Aorta (tissue), 5 donors: ENCODE results near the gene PDIA2. TPM values are rescaled to one million over a fixed set of nuclear protein-coding genes. Genes with fewer than 3 reads are reported as not detected.
"Not testable (repeated sequence)": the region's sequence is repeated elsewhere in the genome, so short reads cannot be mapped to it uniquely, and the experiment has no call there.

Experiments used
- ATAC-seq: fragments of 200-7000 bp; cut with Tn5 transposase; one replicate; pipeline ENCODE4 v1.9.1; 2022; ENCODE audit warnings: moderate library complexity; ENCODE audit not compliant: low FRiP score
- DNase-seq, 2 donors: peaks; one replicate each; pipeline ENCODE4 v3.0.0-alpha.2; 2020
- H3K27ac ChIP-seq, 2 donors: one replicate each; pipeline ENCODE4 v1.5.1; 2013; ENCODE audit warnings: low read length in 2 of 2, mild to moderate bottlenecking in 2 of 2, moderate library complexity in 2 of 2, control low read depth in 1 of 2, inconsistent platforms in 1 of 2, low read depth in 1 of 2
- H3K27me3 ChIP-seq, 2 donors: one replicate each; pipeline ENCODE4 v1.6.1; 2013; ENCODE audit warnings: control low read depth in 1 of 2, low read length in 1 of 2, mild to moderate bottlenecking in 1 of 2, moderate library complexity in 1 of 2; ENCODE audit not compliant: insufficient read depth in 2 of 2, control insufficient read depth in 1 of 2
- H3K36me3 ChIP-seq, 2 donors: one replicate each; pipeline ENCODE4 v1.6.1; 2013; ENCODE audit warnings: control low read depth in 1 of 2, low read length in 1 of 2, mild to moderate bottlenecking in 1 of 2; ENCODE audit not compliant: insufficient read depth in 2 of 2, control insufficient read depth in 1 of 2
- H3K4me1 ChIP-seq, 2 donors: one replicate each; pipeline ENCODE4 v1.6.1; 2013; ENCODE audit warnings: low read length in 2 of 2, control low read depth in 1 of 2, mild to moderate bottlenecking in 1 of 2, moderate library complexity in 1 of 2; ENCODE audit not compliant: insufficient read depth in 2 of 2, control insufficient read depth in 1 of 2
- H3K4me3 ChIP-seq, 2 donors: one replicate each; pipeline ENCODE4 v1.5.1; 2013; ENCODE audit warnings: low read length in 2 of 2, control low read depth in 1 of 2, mild to moderate bottlenecking in 1 of 2
- H3K9me3 ChIP-seq: one replicate; pipeline ENCODE4 v1.6.1; 2013; ENCODE audit warnings: mild to moderate bottlenecking, low read length; ENCODE audit not compliant: control insufficient read depth
- WGBS, 2 donors: extraction: QIAGEN DNeasy Blood & Tissue Kit; methylation state at CpG; one replicate each; pipeline ENCODE4 v1.1.7; 2013; 5-methylcytosine and 5-hydroxymethylcytosine counted together
- intact Hi-C, 2 donors: fragments of 100-400 bp; cut with DNase I; formaldehyde crosslinking; loops; one replicate each; pipeline versions ENCODE4 v1.14.2 to v1.15.0; 2022
- polyA plus RNA-seq, 2 donors: library from polyadenylated mRNA; stranded (reverse); fragments of 200-250 nt; gene quantifications; one replicate each; pipeline ENCODE4 v1.2.3, GENCODE V29; 2013
- total RNA-seq, 2 donors: library from RNA; stranded (reverse); fragmentation: NEBNext Ultra II Directional; extraction: Animal tissue kit (Norgen Biotek cat#: 25700); gene quantifications; one replicate each; pipeline ENCODE4 v1.2.1, GENCODE V29; 2021
- donor health status: healthy with polysubstance abuse.
- donor health status: Bipolar disorder and iron deficiency.
- donor health status: DM: no; HTN: no; CAD: no.
- donor health status: DM: no; HTN: no; CAD: no.
- donor health status: DM: yes; HTN: yes; CAD: no.

PDIA2 gene
- total and polyA plus RNA-seq, 4 donors = 1.6 to 6.3 (median 5.3) TPM; not detected in 1

GRCh38 chr16:267562-267961 is 15.4 kb upstream of the PDIA2 start:
- H3K9me3 ChIP-seq, H3K4me3 ChIP-seq, intact Hi-C loops, H3K27ac ChIP-seq, ATAC-seq, DNase-seq, H3K4me1 ChIP-seq, H3K36me3 ChIP-seq, H3K27me3 ChIP-seq: not testable (repeated sequence)
- WGBS, 2 donors = 85 to 89% methylated on average over 17 of the region's 17 CpGs

- DNase-seq (peak in 1 of 2 donors; percentile 41), ATAC-seq (no peak)
- H3K36me3 ChIP-seq = peaks cover 0 to under 1% of the 10 kb centered on the region in 2 donors
- WGBS, 2 donors = 71 to 73% methylated on average over 40 of the region's 40 CpGs
- H3K4me3 ChIP-seq = no peak overlapping the region
- no peaks in the 10 kb centered on the region for H3K4me1 ChIP-seq
- H3K27ac ChIP-seq = no peak overlapping the region
- intact Hi-C loops = no loop called here
- no peaks in the 10 kb centered on the region for H3K27me3 ChIP-seq
- H3K9me3 ChIP-seq = no peaks in the 10 kb centered on the region
Measured at GRCh38 chr16:268141-269053, 14.6 kb upstream of the PDIA2 start.

- no peaks in the 10 kb centered on the region for H3K9me3 ChIP-seq
- no peak overlapping the region for H3K4me3 ChIP-seq
- H3K27me3 ChIP-seq = no peaks in the 10 kb centered on the region
- no peaks in the 10 kb centered on the region for H3K36me3 ChIP-seq
- DNase-seq = no peak
- H3K4me1 ChIP-seq = no peaks in the 10 kb centered on the region
- intact Hi-C loops = no loop called here
- ATAC-seq = no peak
- H3K27ac ChIP-seq = no peak overlapping the region
- 82 to 87% methylated on average over 24 of the region's 24 CpGs for WGBS, 2 donors
Measured at GRCh38 chr16:269061-269796, 13.7 kb upstream of the PDIA2 start.

- no peak overlapping the region for H3K4me3 ChIP-seq
- no peaks in the 10 kb centered on the region for H3K9me3 ChIP-seq
- intact Hi-C loops = no loop called here
- ATAC-seq (no peak), DNase-seq (peak in 1 of 2 donors; percentile 68)
- no peaks in the 10 kb centered on the region for H3K4me1 ChIP-seq
- no peaks in the 10 kb centered on the region for H3K36me3 ChIP-seq
- no peak overlapping the region for H3K27ac ChIP-seq
- no peaks in the 10 kb centered on the region for H3K27me3 ChIP-seq
- 90 to 92% methylated on average over 34 of the region's 34 CpGs for WGBS, 2 donors
Measured at GRCh38 chr16:270381-271255, 12.3 kb upstream of the PDIA2 start.

GRCh38 chr16:272633-273546 is 10.1 kb upstream of the PDIA2 start:
- WGBS, 2 donors = 86 to 87% methylated on average over 36 of the region's 36 CpGs

GRCh38 chr16:273547-274421 is 9.2 kb upstream of the PDIA2 start:
- intact Hi-C loops = no loop called here
- no peaks in the 10 kb centered on the region for H3K9me3 ChIP-seq
- no peak for ATAC-seq

More at GRCh38 chr16:272633-273546, 10.1 kb upstream of the PDIA2 start:
- no peaks in the 10 kb centered on the region for H3K27me3 ChIP-seq
- DNase-seq (no peak), ATAC-seq (peak; percentile 15)
- no peaks in the 10 kb centered on the region for H3K9me3 ChIP-seq
- no peak overlapping the region for H3K27ac ChIP-seq
- no peaks in the 10 kb centered on the region for H3K4me1 ChIP-seq
- no peak overlapping the region for H3K4me3 ChIP-seq
- intact Hi-C loops = no loop called here
- H3K36me3 ChIP-seq = no peaks in the 10 kb centered on the region

GRCh38 chr16:275041-275641 is 7.8 kb upstream of the PDIA2 start:
- Histone ChIP-seq H3K4me1 (no peaks in the 10 kb centered on the region), H3K9me3 (no peaks in the 10 kb centered on the region), H3K36me3 (no peaks in the 10 kb centered on the region), H3K4me3 (peak overlapping the region in 1 of 2 donors; percentile 28), H3K27ac (no peak overlapping the region), H3K27me3 (no peaks in the 10 kb centered on the region)
- intact Hi-C loops = no loop called here
- DNase-seq (no peak), ATAC-seq (no peak)
- WGBS, 2 donors = 3 to 4% methylated on average over 50 to 58 of the region's 58 CpGs

More at GRCh38 chr16:273547-274421, 9.2 kb upstream of the PDIA2 start:
- no peak for DNase-seq
- Histone ChIP-seq H3K4me1 (no peaks in the 10 kb centered on the region), H3K27ac (no peak overlapping the region), H3K36me3 (no peaks in the 10 kb centered on the region), H3K27me3 (no peaks in the 10 kb centered on the region), H3K4me3 (no peak overlapping the region)
- 89 to 93% methylated on average over 24 to 30 of the region's 30 CpGs for WGBS, 2 donors
